Muscle of leg (tissue), 11 donors: Measurements from ENCODE around the gene CYB5A. TPM values are rescaled to one million over a fixed set of nuclear protein-coding genes. Genes with fewer than 3 reads are reported as not detected.
"Not testable (repeated sequence)": the region's sequence is repeated elsewhere in the genome, so short reads cannot be mapped to it uniquely, and the experiment has no call there.

ENCODE experiments used
- DNase-seq: peaks from one replicate; pipeline ENCODE4 v3.0.0; 2013
- H3K27ac ChIP-seq: one replicate; pipeline ENCODE4 v1.5.1; 2013; ENCODE audit warnings: mild to moderate bottlenecking, low read length, control low read depth
- H3K27me3 ChIP-seq: one replicate; pipeline ENCODE4 v1.6.1; 2013; ENCODE audit warnings: low read length; ENCODE audit not compliant: control insufficient read depth, insufficient read depth
- H3K36me3 ChIP-seq: one replicate; pipeline ENCODE4 v1.6.1; 2013; ENCODE audit warnings: low read length; ENCODE audit not compliant: control insufficient read depth, insufficient read depth
- H3K4me1 ChIP-seq: one replicate; pipeline ENCODE4 v1.6.1; 2013; ENCODE audit warnings: low read length; ENCODE audit not compliant: control insufficient read depth, insufficient read depth
- H3K4me3 ChIP-seq: one replicate; pipeline ENCODE4 v1.5.1; 2013; ENCODE audit warnings: low read length, control low read depth
- H3K9me3 ChIP-seq: replicated peaks from 2 replicates; pipeline ENCODE4 v1.6.1; 2013; ENCODE audit warnings: low read depth, low read length; ENCODE audit not compliant: control insufficient read depth
- WGBS: methylation state at CpG from one replicate; pipeline ENCODE4 v1.1.5; 2013; ENCODE audit warnings: missing lambda C conversion rate; ENCODE audit not compliant: insufficient coverage; 5-methylcytosine and 5-hydroxymethylcytosine counted together
- polyA plus RNA-seq, 8 donors: library from polyadenylated mRNA; unstranded; fragments of 120-200 nt; gene quantifications; one replicate each; pipeline versions ENCODE4 v1.2.1 to v1.2.3, GENCODE V29; 2013; ENCODE audit warnings: inconsistent platforms in 1 of 8, low replicate concordance in 1 of 8; ENCODE audit not compliant: insufficient read length in 8 of 8, insufficient read depth in 1 of 8
- total RNA-seq: library from RNA; stranded (reverse); fragments of 120-200 nt; gene quantifications from one replicate; pipeline ENCODE4 v1.2.4, GENCODE V29; 2013

The CYB5A gene
- total and polyA plus RNA-seq, 9 donors = 24.5 to 37.1 (median 30.9) TPM

GRCh38 chr18:74286856-74287255, 4.9 kb downstream of the CYB5A start:
- H3K27ac ChIP-seq = no peak overlapping the region

GRCh38 chr18:74286106-74286855, 5.5 kb downstream of the CYB5A start:
- no peak for DNase-seq
- H3K9me3 ChIP-seq = no peaks in the 10 kb centered on the region
- no peaks in the 10 kb centered on the region for H3K27me3 ChIP-seq
- 100% methylated on average over 1 of the region's 4 CpGs for WGBS
- H3K27ac ChIP-seq = no peak overlapping the region
- H3K36me3 ChIP-seq = no peaks in the 10 kb centered on the region
- peaks cover 44% of the 10 kb centered on the region for H3K4me1 ChIP-seq
- H3K4me3 ChIP-seq = no peak overlapping the region

More at GRCh38 chr18:74286856-74287255, 4.9 kb downstream of the CYB5A start:
- H3K36me3 ChIP-seq = no peaks in the 10 kb centered on the region
- no peaks in the 10 kb centered on the region for H3K9me3 ChIP-seq
- H3K4me1 ChIP-seq = peaks cover 41% of the 10 kb centered on the region
- no peak overlapping the region for H3K4me3 ChIP-seq
- no peaks in the 10 kb centered on the region for H3K27me3 ChIP-seq
- WGBS = no CpG with 5 or more reads among the region's 2 CpGs
- DNase-seq = no peak

- WGBS = no CpG with 5 or more reads among the region's 3 CpGs
- H3K27me3 ChIP-seq, DNase-seq, H3K27ac ChIP-seq, H3K36me3 ChIP-seq, H3K9me3 ChIP-seq, H3K4me3 ChIP-seq: not testable (repeated sequence)
- H3K4me1 ChIP-seq = peaks cover 45% of the 10 kb centered on the region
Observed at GRCh38 chr18:74285583-74285982, 6.2 kb downstream of the CYB5A start.

- Histone ChIP-seq H3K4me3 (no peak overlapping the region), H3K36me3 (no peaks in the 10 kb centered on the region), H3K27ac (peak overlapping the region; percentile 88), H3K4me1 (peaks cover 45% of the 10 kb centered on the region), H3K27me3 (no peaks in the 10 kb centered on the region), H3K9me3 (no peaks in the 10 kb centered on the region)
- no peak for DNase-seq
- no CpG with 5 or more reads among the region's 1 CpG for WGBS
Observed at GRCh38 chr18:74284980-74285355, 6.8 kb downstream of the CYB5A start.

GRCh38 chr18:74284191-74284979, 7.4 kb downstream of the CYB5A start:
- peak; percentile 79 for DNase-seq
- Histone ChIP-seq H3K9me3 (no peaks in the 10 kb centered on the region), H3K36me3 (no peaks in the 10 kb centered on the region), H3K4me1 (peaks cover 45% of the 10 kb centered on the region), H3K27ac (peak overlapping the region; percentile 88), H3K27me3 (no peaks in the 10 kb centered on the region), H3K4me3 (no peak overlapping the region)
- WGBS = 11% methylated on average over 5 of the region's 11 CpGs

GRCh38 chr18:74283646-74284045, 8.1 kb downstream of the CYB5A start:
- Histone ChIP-seq H3K27me3 (no peaks in the 10 kb centered on the region), H3K9me3 (no peaks in the 10 kb centered on the region), H3K4me1 (peaks cover 45% of the 10 kb centered on the region), H3K36me3 (no peaks in the 10 kb centered on the region), H3K4me3 (no peak overlapping the region), H3K27ac (peak overlapping the region; percentile 10)
- 87% methylated on average over 3 of the region's 10 CpGs for WGBS
- DNase-seq = no peak

GRCh38 chr18:74282755-74283554, 8.8 kb downstream of the CYB5A start:
- Histone ChIP-seq H3K27ac (peak overlapping the region; percentile 16), H3K4me3 (no peak overlapping the region), H3K36me3 (no peaks in the 10 kb centered on the region), H3K9me3 (no peaks in the 10 kb centered on the region), H3K4me1 (peaks cover 48% of the 10 kb centered on the region), H3K27me3 (no peaks in the 10 kb centered on the region)
- no peak for DNase-seq
- 61% methylated on average over 7 of the region's 10 CpGs for WGBS

GRCh38 chr18:74281980-74282754, 9.6 kb downstream of the CYB5A start:
- no peaks in the 10 kb centered on the region for H3K36me3 ChIP-seq
- peaks cover 49% of the 10 kb centered on the region for H3K4me1 ChIP-seq
- WGBS = 41% methylated on average over 6 of the region's 12 CpGs
- H3K27ac ChIP-seq = no peak overlapping the region
- no peak overlapping the region for H3K4me3 ChIP-seq
- no peaks in the 10 kb centered on the region for H3K9me3 ChIP-seq
- DNase-seq = no peak
- H3K27me3 ChIP-seq = no peaks in the 10 kb centered on the region

- peaks cover 49% of the 10 kb centered on the region for H3K4me1 ChIP-seq
- H3K4me3 ChIP-seq = no peak overlapping the region
- H3K27ac ChIP-seq = no peak overlapping the region
- WGBS = 41% methylated on average over 3 of the region's 4 CpGs
- peak; percentile 24 for DNase-seq
- H3K36me3 ChIP-seq = no peaks in the 10 kb centered on the region
- H3K9me3 ChIP-seq = no peaks in the 10 kb centered on the region
- no peaks in the 10 kb centered on the region for H3K27me3 ChIP-seq
Observed at GRCh38 chr18:74281011-74281979, 10.5 kb downstream of the CYB5A start.
